GM23338 (cell line): ENCODE results near the gene DSCAML1. TPM values are rescaled to one million over a fixed set of nuclear protein-coding genes. Genes with fewer than 3 reads are reported as not detected.

Experiments used
- ATAC-seq: fragments of 200-7000 bp; cut with Tn5 transposase; 3 replicates; pipeline ENCODE4 v1.9.1; 2020
- DNase-seq: peaks from one replicate; pipeline ENCODE4 v3.0.0-alpha.2; 2015; ENCODE audit warnings: low spot score
- H2AFZ ChIP-seq: fragments of 200-600 bp; sonication (generic); 2 replicates; pipeline ENCODE4 v1.8.0; 2016; ENCODE audit warnings: antibody characterized with exemption, mild to moderate bottlenecking, moderate library complexity
- H3F3A ChIP-seq: fragments of 200-600 bp; sonication (generic); replicated peaks from 2 replicates; pipeline ENCODE4 v1.8.0; 2017; ENCODE audit warnings: antibody characterized with exemption, mixed run types, low read depth
- H3K27ac ChIP-seq: fragments of 200-600 bp; sonication (generic); 2 replicates; pipeline ENCODE4 v1.6.1; 2016; ENCODE audit warnings: low read depth
- H3K27me3 ChIP-seq: fragments of 200-600 bp; sonication (generic); 2 replicates; pipeline ENCODE4 v1.8.0; 2016; ENCODE audit warnings: mild to moderate bottlenecking, mixed run types, moderate library complexity; ENCODE audit not compliant: insufficient read depth
- H3K36me3 ChIP-seq: fragments of 200-600 bp; sonication (generic); 2 replicates; pipeline ENCODE4 v1.8.0; 2016; ENCODE audit warnings: mild to moderate bottlenecking; ENCODE audit not compliant: insufficient read depth
- H3K4me1 ChIP-seq: fragments of 200-600 bp; sonication (generic); 2 replicates; pipeline ENCODE4 v1.8.0; 2016; ENCODE audit warnings: mild to moderate bottlenecking, moderate library complexity; ENCODE audit not compliant: insufficient read depth
- H3K4me2 ChIP-seq: fragments of 200-600 bp; sonication (generic); 2 replicates; pipeline ENCODE4 v1.7.1; 2017; ENCODE audit warnings: mixed run types
- H3K4me3 ChIP-seq: fragments of 200-600 bp; sonication (generic); 2 replicates; pipeline ENCODE4 v1.6.1; 2016; ENCODE audit warnings: mixed run types
- H3K79me2 ChIP-seq: fragments of 200-600 bp; sonication (generic); replicated peaks from 2 replicates; pipeline ENCODE4 v1.8.0; 2017; ENCODE audit warnings: mild to moderate bottlenecking; ENCODE audit not compliant: insufficient read depth
- H3K9me2 ChIP-seq: fragments of 200-600 bp; sonication (generic); 2 replicates; pipeline ENCODE4 v1.8.0; 2017; ENCODE audit not compliant: insufficient read depth
- H4K20me1 ChIP-seq: fragments of 200-600 bp; sonication (generic); replicated peaks from 2 replicates; pipeline ENCODE4 v1.8.0; 2017; ENCODE audit warnings: mild to moderate bottlenecking; ENCODE audit not compliant: insufficient read depth
- H3K27ac Mint-ChIP-seq: 2 replicates; pipeline ENCODE4 v1.8.0; 2020; ENCODE audit warnings: inconsistent platforms, mild to moderate bottlenecking, moderate library complexity, mixed read lengths
- H3K27me3 Mint-ChIP-seq: 3 replicates; pipeline ENCODE4 v1.8.0; 2022; ENCODE audit warnings: low read depth, mild to moderate bottlenecking, moderate library complexity, mixed read lengths, inconsistent platforms; ENCODE audit not compliant: insufficient read depth, poor library complexity
- H3K36me3 Mint-ChIP-seq: 3 replicates; pipeline ENCODE4 v1.8.0; 2021; ENCODE audit warnings: low read depth, mild to moderate bottlenecking, inconsistent platforms, moderate library complexity, mixed read lengths
- H3K4me1 Mint-ChIP-seq: 3 replicates; pipeline ENCODE4 v1.8.0; 2020; ENCODE audit warnings: mild to moderate bottlenecking, inconsistent platforms, mixed read lengths
- H3K4me3 Mint-ChIP-seq: 3 replicates; pipeline ENCODE4 v1.8.0; 2021; ENCODE audit warnings: moderate library complexity, mild to moderate bottlenecking, inconsistent platforms, mixed read lengths
- H3K9me3 Mint-ChIP-seq: 3 replicates; pipeline ENCODE4 v1.8.0; 2020; ENCODE audit warnings: moderate library complexity, mild to moderate bottlenecking, inconsistent platforms, mixed read lengths
- CREB1 ChIP-seq: fragments of 250-450 bp; sonication (Bioruptor Pico); IDR thresholded peaks from 2 replicates; pipeline ENCODE4 v1.5.0; 2020; ENCODE audit warnings: low read depth, mild to moderate bottlenecking, moderate library complexity
- CTCF ChIP-seq, 2 experiments: fragments of 200-600 bp in 1 of 2; sonication (generic) in 1 of 2; conservative IDR thresholded peaks; 2 replicates each; pipeline versions ENCODE4 v1.5.1 to v1.6.1; 2016 to 2017; ENCODE audit warnings: antibody characterized with exemption in 2 of 2, low read depth in 2 of 2, mild to moderate bottlenecking in 2 of 2, moderate library complexity in 1 of 2
- ETS1 ChIP-seq: IDR thresholded peaks from 2 replicates; pipeline ENCODE4 v1.6.1; 2016; ENCODE audit warnings: antibody characterized with exemption
- EZH2phosphoT487 ChIP-seq: fragments of 200-600 bp; sonication (generic); IDR thresholded peaks from one replicate; pipeline ENCODE4 v1.8.1; 2018; ENCODE audit warnings: antibody characterized with exemption; ENCODE audit not compliant: unreplicated experiment
- JUNB ChIP-seq: IDR thresholded peaks from one replicate; pipeline ENCODE4 v1.6.1; 2016; ENCODE audit warnings: antibody characterized with exemption; ENCODE audit not compliant: unreplicated experiment
- NANOG ChIP-seq: IDR thresholded peaks from 2 replicates; pipeline ENCODE4 v1.6.1; 2016; ENCODE audit warnings: antibody characterized with exemption, borderline replicate concordance
- POLR2AphosphoS5 ChIP-seq: IDR thresholded peaks from 2 replicates; pipeline ENCODE4 v1.6.1; 2016; ENCODE audit warnings: antibody characterized with exemption, low read depth
- STAT1 ChIP-seq: IDR thresholded peaks from one replicate; pipeline ENCODE4 v1.6.1; 2016; ENCODE audit warnings: antibody characterized with exemption; ENCODE audit not compliant: unreplicated experiment
- ZNF462 ChIP-seq: fragments of 250-450 bp; sonication (Bioruptor Pico); IDR thresholded peaks from 2 replicates; pipeline ENCODE4 v1.5.0; 2020; ENCODE audit warnings: mild to moderate bottlenecking, moderate library complexity
- polyA plus RNA-seq: library from polyadenylated mRNA; unstranded; fragments of >200 nt; fragmentation: Nextera tagmentation; extraction: Ambion mirVana; gene quantifications from 2 replicates; pipeline ENCODE4 v1.2.1, GENCODE V29; 2016
- total RNA-seq: library from RNA; depleted of rRNA; stranded (reverse); fragments of >200 nt; shearing (Covaris generic); gene quantifications from 2 replicates; pipeline ENCODE4 v1.2.3, GENCODE V29; 2014

Gene DSCAML1
- total and polyA plus RNA-seq, 2 experiments from 2014 or later, result 0.17 TPM; not detected in 1

GRCh38 chr11:117786135-117786870 is 10.7 kb downstream of the DSCAML1 start:
- Histone ChIP-seq H2AFZ (no peak overlapping the region), H3K4me3 (no peak overlapping the region), H3F3A (no peaks in the 10 kb centered on the region), H3K79me2 (no peaks in the 10 kb centered on the region), H3K4me1 (no peaks in the 10 kb centered on the region), H3K27me3 (no peaks in the 10 kb centered on the region), H3K9me2 (no peaks in the 10 kb centered on the region), H3K4me2 (no peak overlapping the region), H4K20me1 (no peaks in the 10 kb centered on the region), H3K27ac (no peak overlapping the region), H3K36me3 (no peaks in the 10 kb centered on the region)
- DNase-seq, result no peak
- no peaks in the 10 kb centered on the region for H3K9me3 Mint-ChIP-seq
- H3K4me3 Mint-ChIP-seq, result no peak overlapping the region
- H3K36me3 Mint-ChIP-seq, result no peaks in the 10 kb centered on the region
- H3K4me1 Mint-ChIP-seq, result peaks cover 8% of the 10 kb centered on the region
- no peak overlapping the region for H3K27ac Mint-ChIP-seq
- no peak for ATAC-seq
- no peak for TF ChIP-seq JUNB
- no peak for TF ChIP-seq CREB1
- peaks cover 3% of the 10 kb centered on the region for H3K27me3 Mint-ChIP-seq

- Histone ChIP-seq H3K36me3 (no peaks in the 10 kb centered on the region), H3F3A (no peaks in the 10 kb centered on the region), H2AFZ (no peak overlapping the region), H3K9me2 (no peaks in the 10 kb centered on the region), H3K4me1 (no peaks in the 10 kb centered on the region), H3K27ac (no peak overlapping the region), H3K4me3 (no peak overlapping the region), H4K20me1 (no peaks in the 10 kb centered on the region), H3K4me2 (no peak overlapping the region), H3K79me2 (no peaks in the 10 kb centered on the region), H3K27me3 (no peaks in the 10 kb centered on the region)
- no peak for TF ChIP-seq EZH2phosphoT487
- no peak for TF ChIP-seq ZNF462 (CRISPR knock-in tag)
- no peak for TF ChIP-seq ETS1
- TF ChIP-seq CREB1, result no peak
- TF ChIP-seq CTCF (conservative IDR thresholded peaks at IDR 0.05; ENCODE audit: low read depth in 2 of 2), result no peak
- TF ChIP-seq STAT1, result no peak
- no peak for TF ChIP-seq NANOG
- no peak for TF ChIP-seq POLR2AphosphoS5
- DNase-seq (no peak), ATAC-seq (no peak)
- peaks cover 8% of the 10 kb centered on the region for H3K4me1 Mint-ChIP-seq
- no peaks in the 10 kb centered on the region for H3K9me3 Mint-ChIP-seq
- no peaks in the 10 kb centered on the region for H3K36me3 Mint-ChIP-seq
- H3K4me3 Mint-ChIP-seq, result no peak overlapping the region
- H3K27ac Mint-ChIP-seq, result no peak overlapping the region
- H3K27me3 Mint-ChIP-seq, result peaks cover 8% of the 10 kb centered on the region
Observed at GRCh38 chr11:117782101-117782500, 14.9 kb downstream of the DSCAML1 start.
